ENCODE data around the gene DNAH12.
A peak's percentile ranks its signal among the peaks of the same experiment; 100 is the strongest.
"Not testable (repeated sequence)": the region's sequence is repeated elsewhere in the genome, so short reads cannot be mapped to it uniquely, and the experiment has no call there.

DNAH12 gene

GRCh38 chr3:57545636-57546268 lies 1.6 kb upstream of the DNAH12 start:
- DNase-seq (ENCODE audit: insufficient read length, low spot score) (no peak), FAIRE-seq (no peak)

DNA sequence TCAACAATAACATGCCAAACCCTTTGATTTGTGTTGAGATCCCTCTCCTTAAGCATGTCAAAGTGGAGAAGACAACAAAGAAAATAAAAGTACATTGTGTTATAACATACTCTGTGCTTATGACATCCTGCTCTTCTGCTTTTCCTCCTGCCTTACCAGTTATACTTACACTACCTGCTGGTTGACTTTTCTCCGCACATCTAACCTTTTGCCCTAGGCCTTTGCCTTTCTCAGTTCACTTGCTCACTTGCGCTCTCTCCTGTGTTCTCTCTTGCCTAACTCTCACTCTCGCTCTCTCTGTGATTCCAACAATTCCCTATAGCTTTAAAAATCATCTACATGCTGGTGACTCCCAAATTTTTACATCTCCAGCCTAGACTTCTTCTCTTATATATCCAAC lies 5.7 kb downstream of the DNAH12 start:
- no peak for FAIRE-seq
- no peak for DNase-seq (ENCODE audit: insufficient read length, low spot score)

GRCh38 chr3:57530071-57530608 lies 14.0 kb downstream of the DNAH12 start:
- FAIRE-seq (peak; percentile 4), DNase-seq (ENCODE audit: insufficient read length, low spot score) (no peak)

DNA sequence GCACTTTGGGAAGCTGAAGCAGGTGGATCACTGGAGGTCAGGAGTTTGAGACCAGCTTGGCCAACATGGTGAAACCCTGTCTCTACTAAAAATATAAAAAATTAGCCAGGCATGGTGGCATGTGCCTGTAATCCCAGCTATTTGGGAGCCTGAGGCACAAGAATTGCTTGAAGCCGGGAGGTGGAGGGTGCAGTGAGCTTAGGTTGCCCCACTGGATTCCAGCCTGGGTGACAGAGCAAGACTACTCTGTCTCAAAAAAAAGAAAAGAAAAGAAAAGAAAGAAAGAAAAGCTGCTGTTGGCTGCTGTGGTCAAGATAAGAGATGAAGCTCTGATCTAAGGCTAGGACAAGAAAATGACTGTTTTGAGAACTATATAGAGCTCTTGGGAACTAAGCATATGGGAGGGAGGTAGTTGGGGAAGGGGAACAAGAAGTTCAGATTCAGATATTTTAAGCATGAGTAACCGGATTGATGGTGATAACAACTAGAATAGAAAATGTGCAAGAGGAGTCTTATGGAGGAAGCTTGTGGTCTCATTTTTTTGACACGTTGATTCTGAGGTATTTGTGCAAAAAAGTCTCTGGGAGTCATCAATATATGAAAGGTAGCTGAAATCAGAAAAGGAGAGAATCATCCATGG lies 25.7 kb downstream of the DNAH12 start:
- DNase-seq (ENCODE audit: insufficient read length, low spot score) (peak; percentile 36), FAIRE-seq (no peak)

DNA sequence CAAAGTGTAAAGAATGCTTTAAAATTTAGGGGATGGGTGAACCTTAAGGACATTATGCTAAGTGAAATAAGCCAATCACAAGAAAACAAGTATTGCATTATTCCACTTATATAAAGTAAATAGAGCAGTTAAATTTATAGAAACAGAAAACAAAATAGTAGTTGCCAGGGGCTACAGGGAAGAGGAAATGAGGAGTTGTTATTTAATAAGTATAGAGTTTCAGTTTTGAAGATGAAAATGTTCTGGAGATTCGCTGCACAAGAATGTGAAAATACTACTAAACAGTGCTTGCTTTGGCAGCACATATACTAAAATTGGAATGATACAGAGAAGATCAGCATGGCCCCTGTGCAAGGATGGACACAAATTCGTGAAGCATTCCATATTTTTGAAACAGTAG lies 32.0 kb downstream of the DNAH12 start:
- DNase-seq (ENCODE audit: insufficient read length, low spot score) (no peak), FAIRE-seq (no peak)

DNA sequence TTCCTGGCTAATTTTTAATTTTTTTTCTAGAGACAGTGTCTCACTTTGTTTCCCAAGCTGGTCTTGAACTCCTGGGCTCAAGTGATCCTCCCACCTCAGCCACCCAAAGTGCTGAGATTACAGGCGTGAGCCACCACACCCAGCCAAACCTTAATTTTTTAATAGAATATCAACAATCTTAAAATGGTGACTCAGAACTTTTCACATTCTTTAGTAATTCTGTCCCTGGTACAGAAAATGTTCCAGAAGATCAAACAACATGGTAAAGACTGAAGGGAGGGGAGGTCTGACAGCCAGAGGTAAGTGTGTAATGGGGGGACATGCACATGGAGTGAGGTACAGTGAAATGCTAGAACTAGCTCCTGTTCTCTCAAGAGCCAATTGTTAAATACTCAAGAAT lies 38.2 kb downstream of the DNAH12 start:
- DNase-seq (ENCODE audit: insufficient read length, low spot score) (no peak), FAIRE-seq (no peak)

GRCh38 chr3:57500506-57500905 lies 43.6 kb downstream of the DNAH12 start:
- DNase-seq (ENCODE audit: insufficient read length, low spot score), result no peak
- no peak for FAIRE-seq

GRCh38 chr3:57497904-57498303 lies 46.2 kb downstream of the DNAH12 start:
- DNase-seq (ENCODE audit: insufficient read length, low spot score) (no peak), FAIRE-seq (no peak)

DNA sequence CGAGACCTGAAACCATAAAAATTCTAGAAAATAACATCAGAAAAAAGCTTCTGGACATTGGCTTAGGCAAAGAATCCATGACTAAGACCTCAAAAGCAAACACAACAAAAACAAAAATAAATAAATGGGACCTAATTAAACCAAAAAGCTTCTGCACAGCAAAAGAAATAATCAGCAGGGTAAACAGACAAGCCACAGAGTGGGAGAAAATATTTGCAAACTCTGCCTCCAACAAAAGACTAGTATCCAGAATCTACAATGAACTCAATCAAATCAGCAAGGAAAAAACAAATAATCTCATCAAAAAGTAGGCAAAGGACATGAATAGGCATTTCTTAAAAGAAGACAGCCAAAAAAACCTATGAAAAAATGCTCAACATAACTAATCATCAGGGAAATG lies 59.6 kb downstream of the DNAH12 start:
- no peak for DNase-seq (ENCODE audit: insufficient read length, low spot score)
- no peak for FAIRE-seq

- not testable (repeated sequence) for DNase-seq (ENCODE audit: insufficient read length, low spot score); FAIRE-seq
These were observed 67.0 kb downstream of the DNAH12 start for GRCh38 chr3:57477193-57477592.

GRCh38 chr3:57464801-57465200 lies 79.3 kb downstream of the DNAH12 start:
- DNase-seq (ENCODE audit: insufficient read length, low spot score), result peak; percentile 21
- peak; percentile 52 for FAIRE-seq

DNA sequence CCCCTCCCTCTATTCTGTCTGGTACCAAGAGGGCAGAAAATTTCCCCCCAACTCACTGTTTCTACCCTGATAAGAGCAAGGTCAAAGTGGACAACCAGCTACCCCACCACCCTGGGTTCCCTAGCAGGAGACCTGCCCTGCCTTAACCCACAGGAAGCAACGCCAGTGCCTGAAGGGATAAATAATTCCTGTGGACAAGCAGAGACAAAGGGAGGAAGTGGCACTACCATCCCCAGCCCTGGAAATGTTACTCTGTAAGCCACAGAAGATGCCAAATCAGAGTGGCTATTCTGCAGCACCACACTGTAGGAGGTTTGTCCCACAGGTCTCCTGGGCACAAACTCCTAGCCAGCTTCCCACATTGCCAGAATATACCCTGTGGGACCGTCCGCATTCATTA lies 80.1 kb downstream of the DNAH12 start:
- FAIRE-seq (no peak), DNase-seq (ENCODE audit: insufficient read length, low spot score) (no peak)

DNA sequence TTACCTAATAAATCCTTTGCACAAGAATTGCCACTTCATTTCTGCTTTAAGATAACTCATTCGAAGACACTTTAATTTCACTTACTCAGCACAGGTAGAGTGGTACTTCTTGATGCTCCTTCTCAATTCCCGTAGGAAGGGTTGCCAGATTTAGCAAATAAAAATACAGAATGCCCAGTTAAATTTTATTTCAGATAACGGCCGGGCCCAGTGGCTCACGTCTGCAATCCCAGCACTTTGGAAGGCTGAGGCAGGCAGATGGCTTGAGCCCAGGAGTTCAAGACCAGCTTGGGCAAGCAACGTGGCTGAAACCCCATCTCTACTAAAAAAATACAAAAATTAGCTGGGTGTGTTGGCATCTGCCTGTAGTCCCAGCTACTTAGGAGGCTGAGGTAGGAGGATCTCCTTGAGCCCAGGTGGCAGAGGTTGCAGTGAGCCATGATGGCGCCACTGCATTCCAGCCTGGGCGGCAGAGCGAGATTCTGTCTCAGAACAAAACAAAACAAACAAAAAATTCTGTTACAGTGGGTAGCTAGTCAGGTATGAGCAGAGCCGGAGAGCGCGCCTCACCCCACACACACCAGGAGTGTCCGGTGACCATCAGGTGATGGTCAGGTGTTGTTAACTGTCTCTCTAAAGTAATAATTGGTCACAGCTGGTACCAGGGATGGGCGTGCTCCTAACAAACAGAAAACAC lies 92.8 kb downstream of the DNAH12 start:
- DNase-seq (ENCODE audit: insufficient read length, low spot score), result no peak
- no peak for FAIRE-seq

- DNase-seq (ENCODE audit: insufficient read length, low spot score); FAIRE-seq: not testable (repeated sequence)
These were observed 94.8 kb downstream of the DNAH12 start for GRCh38 chr3:57449276-57449847.

- not testable (repeated sequence) for DNase-seq (ENCODE audit: insufficient read length, low spot score); FAIRE-seq
These were observed 95.7 kb downstream of the DNAH12 start for GRCh38 chr3:57448489-57448888.

- peak; percentile 15 for DNase-seq (ENCODE audit: insufficient read length, low spot score)
- no peak for FAIRE-seq
These were observed 97.8 kb downstream of the DNAH12 start for GRCh38 chr3:57446318-57446841.

GRCh38 chr3:57444469-57444868 lies 99.7 kb downstream of the DNAH12 start:
- FAIRE-seq (no peak), DNase-seq (ENCODE audit: insufficient read length, low spot score) (no peak)

DNA sequence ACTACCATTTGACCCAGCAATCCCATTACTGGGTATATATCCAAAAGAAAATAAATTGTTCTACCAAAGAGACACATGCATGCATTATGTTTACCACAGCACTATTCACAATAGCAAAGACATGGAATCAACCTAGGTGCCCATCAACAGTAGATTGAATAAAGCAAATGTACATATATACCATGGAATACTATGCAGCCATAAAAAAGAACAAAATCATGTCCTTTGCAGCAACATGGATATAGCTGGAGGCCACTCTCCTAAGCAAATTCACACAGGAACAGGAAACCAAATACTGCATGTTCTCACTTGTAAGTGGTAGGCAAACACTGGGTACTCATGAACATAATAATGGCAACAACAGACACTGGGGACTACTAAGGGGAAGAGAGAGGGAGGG lies 104.0 kb downstream of the DNAH12 start:
- not testable (repeated sequence) for FAIRE-seq; DNase-seq (ENCODE audit: insufficient read length, low spot score)

- not testable (repeated sequence) for FAIRE-seq; DNase-seq (ENCODE audit: insufficient read length, low spot score)
These were observed 105.7 kb downstream of the DNAH12 start for GRCh38 chr3:57438460-57438859.

DNA sequence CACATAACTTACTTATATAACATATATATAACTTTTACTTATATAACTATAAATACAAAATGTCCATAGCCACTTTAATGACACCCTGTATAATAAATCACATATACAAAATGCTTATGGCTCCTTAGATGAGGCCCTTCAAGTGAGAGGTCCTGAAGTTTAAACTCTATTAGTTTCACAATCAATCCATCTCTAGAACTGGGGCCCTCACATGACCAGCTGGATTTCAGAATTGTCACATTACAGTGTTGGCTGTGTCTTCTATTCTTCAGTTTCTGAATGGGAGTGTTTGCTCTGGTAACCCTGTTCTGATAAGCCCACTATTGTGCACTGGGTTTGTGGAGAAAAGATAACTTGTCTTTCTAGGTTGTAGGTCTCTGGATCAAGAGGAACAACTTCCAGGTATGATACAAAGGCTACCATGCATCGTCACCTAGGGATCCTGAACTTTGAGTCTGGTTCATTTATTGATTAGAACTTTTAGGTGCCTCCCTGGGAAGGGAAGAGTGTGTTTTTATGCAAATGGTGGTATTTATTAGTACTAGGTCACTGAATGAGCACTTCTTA lies 107.9 kb downstream of the DNAH12 start:
- DNase-seq (ENCODE audit: insufficient read length, low spot score), result no peak
- peak; percentile 40 for FAIRE-seq

DNA sequence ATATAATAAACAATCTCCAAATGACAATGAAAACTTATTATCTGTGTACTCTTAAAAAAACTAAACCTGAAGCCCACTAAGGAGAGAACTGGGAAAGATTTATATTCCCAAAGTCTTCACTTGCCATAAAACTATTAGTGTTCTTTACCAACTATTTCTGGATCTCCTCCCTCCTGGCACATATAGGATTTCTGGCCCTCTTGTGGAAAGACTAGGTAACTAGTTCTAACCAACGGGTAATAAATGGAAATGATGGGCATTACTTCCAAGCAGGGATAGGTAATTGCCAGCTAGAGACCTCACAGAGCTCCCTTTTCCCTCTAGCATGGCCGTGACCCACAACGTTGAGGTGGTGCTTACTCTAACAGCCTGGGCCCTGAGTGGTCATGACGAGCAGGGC lies 110.1 kb downstream of the DNAH12 start:
- DNase-seq (ENCODE audit: insufficient read length, low spot score) (peak; percentile 41), FAIRE-seq (no peak)
